ENCODE results near the gene MICA.

Gene MICA

GRCh38 chr6:31462026-31462963 is 58.9 kb downstream of the MICA start:
- no peak for DNase-seq

GRCh38 chr6:31462964-31463870 is 59.8 kb downstream of the MICA start:
- peak; percentile 89 to 97 for DNase-seq

GRCh38 chr6:31464252-31465184 is 61.1 kb downstream of the MICA start:
- no peak for DNase-seq
